Measurements from ENCODE around the gene PRDM5. TPM values are rescaled to one million over a fixed set of nuclear protein-coding genes. Genes with fewer than 3 reads are reported as not detected.

Gene PRDM5
- total RNA-seq, 1 experiment from 2014 or later = 5.1 TPM

DNA sequence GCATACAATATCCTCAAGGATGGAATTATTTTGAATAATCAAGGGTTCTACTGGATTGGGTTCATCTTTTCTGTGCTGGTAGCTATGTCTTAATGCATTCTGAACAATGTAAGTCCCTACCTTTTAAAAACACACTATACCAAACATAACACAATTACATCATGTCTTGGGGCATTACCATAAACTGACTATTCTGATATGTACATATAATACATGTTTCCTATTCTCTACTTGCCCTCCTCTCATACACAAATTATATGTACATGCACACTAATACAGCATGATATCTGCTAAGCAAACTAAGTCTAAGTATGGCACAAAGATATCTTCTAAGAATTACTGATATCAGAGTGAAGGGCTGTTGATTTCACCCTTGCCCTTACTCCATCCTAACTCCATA lies 147.1 kb downstream of the PRDM5 start:
- no peak overlapping the region for H2AFZ ChIP-seq (ENCODE audit: low read depth, low read length, poor library complexity, severe bottlenecking)
- RAD21 ChIA-PET (ENCODE audit: low non-redundant PET in 1 of 2, low total read pairs in 2 of 2, uncharacterized antibody in 2 of 2, unreplicated experiment in 2 of 2) = no interaction called here
- H3K9me2 ChIP-seq (ENCODE audit: insufficient read depth) = no peaks in the 10 kb centered on the region
- no TSS peak for BruUV-seq (replicated peaks)
- H4K20me1 ChIP-seq (ENCODE audit: insufficient read depth) = no peaks in the 10 kb centered on the region
- no peak for TF ChIP-seq TCF7L2 (IDR thresholded peaks at IDR 0.05; ENCODE audit: borderline replicate concordance, extremely low read depth, insufficient read depth, insufficient read length)
- TF ChIP-seq SRF (IDR thresholded peaks at IDR 0.05; ENCODE audit: low read depth) = no peak
- TF ChIP-seq, protein P1, sequence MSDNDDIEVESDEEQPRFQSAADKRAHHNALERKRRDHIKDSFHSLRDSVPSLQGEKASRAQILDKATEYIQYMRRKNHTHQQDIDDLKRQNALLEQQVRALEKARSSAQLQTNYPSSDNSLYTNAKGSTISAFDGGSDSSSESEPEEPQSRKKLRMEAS (IDR thresholded peaks at IDR 0.05) = no peak
- TF ChIP-seq SIN3A (IDR thresholded peaks at IDR 0.05; ENCODE audit: low read depth) = no peak
- TF ChIP-seq, protein P2, sequence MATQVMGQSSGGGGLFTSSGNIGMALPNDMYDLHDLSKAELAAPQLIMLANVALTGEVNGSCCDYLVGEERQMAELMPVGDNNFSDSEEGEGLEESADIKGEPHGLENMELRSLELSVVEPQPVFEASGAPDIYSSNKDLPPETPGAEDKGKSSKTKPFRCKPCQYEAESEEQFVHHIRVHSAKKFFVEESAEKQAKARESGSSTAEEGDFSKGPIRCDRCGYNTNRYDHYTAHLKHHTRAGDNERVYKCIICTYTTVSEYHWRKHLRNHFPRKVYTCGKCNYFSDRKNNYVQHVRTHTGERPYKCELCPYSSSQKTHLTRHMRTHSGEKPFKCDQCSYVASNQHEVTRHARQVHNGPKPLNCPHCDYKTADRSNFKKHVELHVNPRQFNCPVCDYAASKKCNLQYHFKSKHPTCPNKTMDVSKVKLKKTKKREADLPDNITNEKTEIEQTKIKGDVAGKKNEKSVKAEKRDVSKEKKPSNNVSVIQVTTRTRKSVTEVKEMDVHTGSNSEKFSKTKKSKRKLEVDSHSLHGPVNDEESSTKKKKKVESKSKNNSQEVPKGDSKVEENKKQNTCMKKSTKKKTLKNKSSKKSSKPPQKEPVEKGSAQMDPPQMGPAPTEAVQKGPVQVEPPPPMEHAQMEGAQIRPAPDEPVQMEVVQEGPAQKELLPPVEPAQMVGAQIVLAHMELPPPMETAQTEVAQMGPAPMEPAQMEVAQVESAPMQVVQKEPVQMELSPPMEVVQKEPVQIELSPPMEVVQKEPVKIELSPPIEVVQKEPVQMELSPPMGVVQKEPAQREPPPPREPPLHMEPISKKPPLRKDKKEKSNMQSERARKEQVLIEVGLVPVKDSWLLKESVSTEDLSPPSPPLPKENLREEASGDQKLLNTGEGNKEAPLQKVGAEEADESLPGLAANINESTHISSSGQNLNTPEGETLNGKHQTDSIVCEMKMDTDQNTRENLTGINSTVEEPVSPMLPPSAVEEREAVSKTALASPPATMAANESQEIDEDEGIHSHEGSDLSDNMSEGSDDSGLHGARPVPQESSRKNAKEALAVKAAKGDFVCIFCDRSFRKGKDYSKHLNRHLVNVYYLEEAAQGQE (IDR thresholded peaks at IDR 0.05; ENCODE audit: low read depth) = no peak
- no peak for TF ChIP-seq POLR2A (IDR thresholded peaks at IDR 0.05; ENCODE audit: borderline replicate concordance, extremely low read depth, insufficient read depth, insufficient read length)
- TF ChIP-seq FOSL1 (IDR thresholded peaks at IDR 0.05; ENCODE audit: low read depth) = no peak
- TF ChIP-seq, protein P3, sequence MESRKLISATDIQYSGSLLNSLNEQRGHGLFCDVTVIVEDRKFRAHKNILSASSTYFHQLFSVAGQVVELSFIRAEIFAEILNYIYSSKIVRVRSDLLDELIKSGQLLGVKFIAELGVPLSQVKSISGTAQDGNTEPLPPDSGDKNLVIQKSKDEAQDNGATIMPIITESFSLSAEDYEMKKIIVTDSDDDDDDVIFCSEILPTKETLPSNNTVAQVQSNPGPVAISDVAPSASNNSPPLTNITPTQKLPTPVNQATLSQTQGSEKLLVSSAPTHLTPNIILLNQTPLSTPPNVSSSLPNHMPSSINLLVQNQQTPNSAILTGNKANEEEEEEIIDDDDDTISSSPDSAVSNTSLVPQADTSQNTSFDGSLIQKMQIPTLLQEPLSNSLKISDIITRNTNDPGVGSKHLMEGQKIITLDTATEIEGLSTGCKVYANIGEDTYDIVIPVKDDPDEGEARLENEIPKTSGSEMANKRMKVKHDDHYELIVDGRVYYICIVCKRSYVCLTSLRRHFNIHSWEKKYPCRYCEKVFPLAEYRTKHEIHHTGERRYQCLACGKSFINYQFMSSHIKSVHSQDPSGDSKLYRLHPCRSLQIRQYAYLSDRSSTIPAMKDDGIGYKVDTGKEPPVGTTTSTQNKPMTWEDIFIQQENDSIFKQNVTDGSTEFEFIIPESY (IDR thresholded peaks at IDR 0.05; ENCODE audit: extremely low read depth, insufficient replicate concordance, low read length) = no peak
- TF ChIP-seq CEBPB (IDR thresholded peaks at IDR 0.05; ENCODE audit: low read depth) = no peak
- TF ChIP-seq ZFX (IDR thresholded peaks at IDR 0.05) = no peak
- TF ChIP-seq EZH2phosphoT487 (IDR thresholded peaks at IDR 0.05; ENCODE audit: borderline replicate concordance) = no peak
- POLR2A ChIA-PET = no interaction called here
- H3K9me3 ChIP-seq (ENCODE audit: control insufficient read depth in 1 of 2, insufficient read depth in 1 of 2, low read depth in 1 of 2, low read length in 2 of 2) = no peaks in the 10 kb centered on the region
- intact Hi-C loops (cut with micrococcal nuclease) = no loop called here
- no peak overlapping the region for H3K9ac ChIP-seq (ENCODE audit: low read length)
- H3K79me2 ChIP-seq (ENCODE audit: insufficient read depth, low read length) = no peaks in the 10 kb centered on the region
- H3K36me3 ChIP-seq (ENCODE audit: control insufficient read depth in 1 of 2, insufficient read depth in 2 of 2, low read length in 2 of 2) = no peaks in the 10 kb centered on the region
- ATAC-seq (no peak), DNase-seq (ENCODE audit: low read depth, low spot score) (no peak)
- CTCF ChIA-PET = no interaction called here
- no peak overlapping the region for H3K4me3 ChIP-seq (replicated peaks in 1 of 2; ENCODE audit: low read depth in 1 of 2, low read length in 2 of 2)
- H3K4me2 ChIP-seq (ENCODE audit: low read length) = no peak overlapping the region
- H3K27me3 ChIP-seq (ENCODE audit: insufficient read depth, low read length) = no peaks in the 10 kb centered on the region
- no peak overlapping the region for H3K27ac ChIP-seq (ENCODE audit: low read depth, low read length)
- no peaks in the 10 kb centered on the region for H3K4me1 ChIP-seq (ENCODE audit: control insufficient read depth in 1 of 2, insufficient read depth in 2 of 2, low read length in 2 of 2)
